GM12878 (cell line): Measurements from ENCODE around the gene ADGRA3.

Experiments
- BHLHE40 ChIP-seq, 2 experiments: fragments of 450-650 bp in 1 of 2; IDR thresholded peaks; 2 replicates each; pipeline ENCODE4 v1.6.1; 2011 to 2017; ENCODE audit warnings: low read depth in 2 of 2, borderline replicate concordance in 1 of 2, improper control_type of control experiment in 1 of 2, low read length in 1 of 2, mild to moderate bottlenecking in 1 of 2
- CHD4 ChIP-seq: fragments of 200-600 bp; sonication (generic); IDR thresholded peaks from 2 replicates; pipeline ENCODE4 v1.6.1; 2016; ENCODE audit warnings: mild to moderate bottlenecking
- FOS ChIP-seq: IDR thresholded peaks from 3 replicates; pipeline ENCODE4 v1.6.1; 2011; ENCODE audit warnings: borderline replicate concordance; ENCODE audit not compliant: insufficient read length; ENCODE audit errors: extremely low read depth
- MTA2 ChIP-seq: fragments of 450-650 bp; IDR thresholded peaks from 2 replicates; pipeline ENCODE4 v1.6.1; 2016; ENCODE audit warnings: low read depth, mild to moderate bottlenecking, moderate library complexity
- NRF1 ChIP-seq: conservative IDR thresholded peaks from 2 replicates; pipeline ENCODE4 v1.6.1; 2011; ENCODE audit warnings: mild to moderate bottlenecking, low read depth, low read length, improper control_type of control experiment
- TF ChIP-seq, protein P1 (sequence below): IDR thresholded peaks from 2 replicates; pipeline ENCODE4 v1.6.1; 2012; ENCODE audit warnings: mild to moderate bottlenecking, low read depth, low read length
- TF ChIP-seq, protein P2 (sequence below), 3 experiments: IDR thresholded peaks in 2 of 3; conservative IDR thresholded peaks in 1 of 3; 2 replicates each; pipeline ENCODE4 v1.5.1; 2011; ENCODE audit warnings: low read depth in 3 of 3, low read length in 3 of 3, mild to moderate bottlenecking in 3 of 3, control low read depth in 2 of 3, moderate library complexity in 2 of 3, inconsistent platforms in 1 of 3, mixed read lengths in 1 of 3; ENCODE audit not compliant: control insufficient read depth in 2 of 3, insufficient read depth in 1 of 3; ENCODE audit errors: extremely low read depth in 1 of 3

DNA sequence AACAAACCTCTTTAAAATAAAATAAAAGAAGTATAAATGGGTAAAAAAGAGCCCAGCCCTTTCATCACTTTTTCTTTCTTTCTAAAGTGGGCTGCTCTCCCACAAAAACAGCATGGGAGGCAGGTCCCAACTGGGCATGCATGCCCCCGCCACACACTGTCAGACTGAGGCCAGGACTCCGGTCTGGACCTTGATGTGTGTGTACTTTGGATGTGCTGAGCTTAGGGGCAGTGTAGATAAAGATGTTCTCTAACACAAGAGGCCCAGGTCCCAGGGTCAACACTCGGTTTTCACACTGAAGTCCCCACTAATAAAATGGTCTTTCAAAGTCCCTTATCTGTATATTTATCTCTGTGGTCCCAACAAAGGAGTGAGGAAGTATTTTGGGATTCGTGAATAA, 44.4 kb downstream of the ADGRA3 start:
- TF ChIP-seq FOS, result no peak
- TF ChIP-seq, protein P1, sequence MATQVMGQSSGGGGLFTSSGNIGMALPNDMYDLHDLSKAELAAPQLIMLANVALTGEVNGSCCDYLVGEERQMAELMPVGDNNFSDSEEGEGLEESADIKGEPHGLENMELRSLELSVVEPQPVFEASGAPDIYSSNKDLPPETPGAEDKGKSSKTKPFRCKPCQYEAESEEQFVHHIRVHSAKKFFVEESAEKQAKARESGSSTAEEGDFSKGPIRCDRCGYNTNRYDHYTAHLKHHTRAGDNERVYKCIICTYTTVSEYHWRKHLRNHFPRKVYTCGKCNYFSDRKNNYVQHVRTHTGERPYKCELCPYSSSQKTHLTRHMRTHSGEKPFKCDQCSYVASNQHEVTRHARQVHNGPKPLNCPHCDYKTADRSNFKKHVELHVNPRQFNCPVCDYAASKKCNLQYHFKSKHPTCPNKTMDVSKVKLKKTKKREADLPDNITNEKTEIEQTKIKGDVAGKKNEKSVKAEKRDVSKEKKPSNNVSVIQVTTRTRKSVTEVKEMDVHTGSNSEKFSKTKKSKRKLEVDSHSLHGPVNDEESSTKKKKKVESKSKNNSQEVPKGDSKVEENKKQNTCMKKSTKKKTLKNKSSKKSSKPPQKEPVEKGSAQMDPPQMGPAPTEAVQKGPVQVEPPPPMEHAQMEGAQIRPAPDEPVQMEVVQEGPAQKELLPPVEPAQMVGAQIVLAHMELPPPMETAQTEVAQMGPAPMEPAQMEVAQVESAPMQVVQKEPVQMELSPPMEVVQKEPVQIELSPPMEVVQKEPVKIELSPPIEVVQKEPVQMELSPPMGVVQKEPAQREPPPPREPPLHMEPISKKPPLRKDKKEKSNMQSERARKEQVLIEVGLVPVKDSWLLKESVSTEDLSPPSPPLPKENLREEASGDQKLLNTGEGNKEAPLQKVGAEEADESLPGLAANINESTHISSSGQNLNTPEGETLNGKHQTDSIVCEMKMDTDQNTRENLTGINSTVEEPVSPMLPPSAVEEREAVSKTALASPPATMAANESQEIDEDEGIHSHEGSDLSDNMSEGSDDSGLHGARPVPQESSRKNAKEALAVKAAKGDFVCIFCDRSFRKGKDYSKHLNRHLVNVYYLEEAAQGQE, result no peak
- TF ChIP-seq NRF1, result no peak
- TF ChIP-seq MTA2, result no peak
- TF ChIP-seq, protein P2, sequence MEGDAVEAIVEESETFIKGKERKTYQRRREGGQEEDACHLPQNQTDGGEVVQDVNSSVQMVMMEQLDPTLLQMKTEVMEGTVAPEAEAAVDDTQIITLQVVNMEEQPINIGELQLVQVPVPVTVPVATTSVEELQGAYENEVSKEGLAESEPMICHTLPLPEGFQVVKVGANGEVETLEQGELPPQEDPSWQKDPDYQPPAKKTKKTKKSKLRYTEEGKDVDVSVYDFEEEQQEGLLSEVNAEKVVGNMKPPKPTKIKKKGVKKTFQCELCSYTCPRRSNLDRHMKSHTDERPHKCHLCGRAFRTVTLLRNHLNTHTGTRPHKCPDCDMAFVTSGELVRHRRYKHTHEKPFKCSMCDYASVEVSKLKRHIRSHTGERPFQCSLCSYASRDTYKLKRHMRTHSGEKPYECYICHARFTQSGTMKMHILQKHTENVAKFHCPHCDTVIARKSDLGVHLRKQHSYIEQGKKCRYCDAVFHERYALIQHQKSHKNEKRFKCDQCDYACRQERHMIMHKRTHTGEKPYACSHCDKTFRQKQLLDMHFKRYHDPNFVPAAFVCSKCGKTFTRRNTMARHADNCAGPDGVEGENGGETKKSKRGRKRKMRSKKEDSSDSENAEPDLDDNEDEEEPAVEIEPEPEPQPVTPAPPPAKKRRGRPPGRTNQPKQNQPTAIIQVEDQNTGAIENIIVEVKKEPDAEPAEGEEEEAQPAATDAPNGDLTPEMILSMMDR (IDR thresholded peaks at IDR 0.05 in 2 of 3, conservative IDR thresholded peaks at IDR 0.05 in 1 of 3; ENCODE audit: control insufficient read depth in 2 of 3, extremely low read depth in 1 of 3, insufficient read depth in 1 of 3, low read depth in 3 of 3, low read length in 3 of 3), result no peak
- TF ChIP-seq CHD4, result no peak
- no peak for TF ChIP-seq BHLHE40 (IDR thresholded peaks at IDR 0.05; ENCODE audit: borderline replicate concordance in 1 of 2, low read depth in 2 of 2, low read length in 1 of 2)
